Neural cell (in vitro differentiated cells): ENCODE measurements around the gene REEP1.

Experiments used
- POLR2AphosphoS5 ChIP-seq: IDR thresholded peaks from 2 replicates; pipeline ENCODE4 v1.6.1; 2012
- RAD21 ChIP-seq: fragments of 450-650 bp; conservative IDR thresholded peaks from 2 replicates; pipeline ENCODE4 v1.6.1; 2014; ENCODE audit warnings: antibody characterized with exemption, mild to moderate bottlenecking, moderate library complexity
- SMC3 ChIP-seq: fragments of 450-650 bp; conservative IDR thresholded peaks from 2 replicates; pipeline ENCODE4 v1.6.1; 2014; ENCODE audit warnings: antibody characterized with exemption, mild to moderate bottlenecking, moderate library complexity; ENCODE audit not compliant: poor library complexity
- TF ChIP-seq, protein P1 (sequence below): fragments of 450-650 bp; IDR thresholded peaks from 2 replicates; pipeline ENCODE4 v1.5.1; 2014; ENCODE audit warnings: antibody characterized with exemption, mild to moderate bottlenecking, moderate library complexity; ENCODE audit not compliant: poor library complexity, severe bottlenecking

DNA sequence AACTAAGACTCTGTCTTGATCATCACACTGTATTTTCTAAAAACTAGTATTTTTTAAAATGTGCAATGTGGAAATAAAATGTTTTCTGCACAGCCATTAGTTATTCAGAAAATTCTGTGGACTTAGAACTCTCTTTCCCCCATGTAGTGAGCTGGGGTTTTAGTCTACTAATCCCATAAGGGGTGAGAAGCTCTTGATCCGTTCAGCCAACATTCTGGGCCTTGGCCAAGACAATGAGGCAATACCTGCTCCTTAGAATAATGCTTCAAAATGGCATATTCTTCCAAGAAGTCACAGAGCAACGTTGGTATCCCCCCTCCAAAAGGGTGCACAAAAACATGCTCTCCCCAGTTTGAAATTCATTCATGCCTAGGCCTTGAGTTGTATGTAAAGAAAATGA, 4.0 kb downstream of the REEP1 start:
- TF ChIP-seq, protein P1, sequence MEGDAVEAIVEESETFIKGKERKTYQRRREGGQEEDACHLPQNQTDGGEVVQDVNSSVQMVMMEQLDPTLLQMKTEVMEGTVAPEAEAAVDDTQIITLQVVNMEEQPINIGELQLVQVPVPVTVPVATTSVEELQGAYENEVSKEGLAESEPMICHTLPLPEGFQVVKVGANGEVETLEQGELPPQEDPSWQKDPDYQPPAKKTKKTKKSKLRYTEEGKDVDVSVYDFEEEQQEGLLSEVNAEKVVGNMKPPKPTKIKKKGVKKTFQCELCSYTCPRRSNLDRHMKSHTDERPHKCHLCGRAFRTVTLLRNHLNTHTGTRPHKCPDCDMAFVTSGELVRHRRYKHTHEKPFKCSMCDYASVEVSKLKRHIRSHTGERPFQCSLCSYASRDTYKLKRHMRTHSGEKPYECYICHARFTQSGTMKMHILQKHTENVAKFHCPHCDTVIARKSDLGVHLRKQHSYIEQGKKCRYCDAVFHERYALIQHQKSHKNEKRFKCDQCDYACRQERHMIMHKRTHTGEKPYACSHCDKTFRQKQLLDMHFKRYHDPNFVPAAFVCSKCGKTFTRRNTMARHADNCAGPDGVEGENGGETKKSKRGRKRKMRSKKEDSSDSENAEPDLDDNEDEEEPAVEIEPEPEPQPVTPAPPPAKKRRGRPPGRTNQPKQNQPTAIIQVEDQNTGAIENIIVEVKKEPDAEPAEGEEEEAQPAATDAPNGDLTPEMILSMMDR = no peak
- TF ChIP-seq RAD21 (no peak), POLR2AphosphoS5 (no peak), SMC3 (no peak)
